Retinal pigment epithelial cell (primary cell): Measurements from ENCODE around the gene GNAT2.

Source experiments
- DNase-seq: peaks from one replicate; pipeline ENCODE4 v3.0.0-alpha.2; 2010; ENCODE audit warnings: low read depth
- H3K4me3 ChIP-seq: 2 replicates; pipeline ENCODE4 v1.5.1; 2011; ENCODE audit warnings: mild to moderate bottlenecking, low read length, control low read depth, moderate library complexity
- TF ChIP-seq, protein P1 (sequence below): conservative IDR thresholded peaks from 2 replicates; pipeline ENCODE4 v1.5.1; 2011; ENCODE audit warnings: low read depth, low read length, control low read depth, inconsistent platforms

GNAT2 gene

DNA sequence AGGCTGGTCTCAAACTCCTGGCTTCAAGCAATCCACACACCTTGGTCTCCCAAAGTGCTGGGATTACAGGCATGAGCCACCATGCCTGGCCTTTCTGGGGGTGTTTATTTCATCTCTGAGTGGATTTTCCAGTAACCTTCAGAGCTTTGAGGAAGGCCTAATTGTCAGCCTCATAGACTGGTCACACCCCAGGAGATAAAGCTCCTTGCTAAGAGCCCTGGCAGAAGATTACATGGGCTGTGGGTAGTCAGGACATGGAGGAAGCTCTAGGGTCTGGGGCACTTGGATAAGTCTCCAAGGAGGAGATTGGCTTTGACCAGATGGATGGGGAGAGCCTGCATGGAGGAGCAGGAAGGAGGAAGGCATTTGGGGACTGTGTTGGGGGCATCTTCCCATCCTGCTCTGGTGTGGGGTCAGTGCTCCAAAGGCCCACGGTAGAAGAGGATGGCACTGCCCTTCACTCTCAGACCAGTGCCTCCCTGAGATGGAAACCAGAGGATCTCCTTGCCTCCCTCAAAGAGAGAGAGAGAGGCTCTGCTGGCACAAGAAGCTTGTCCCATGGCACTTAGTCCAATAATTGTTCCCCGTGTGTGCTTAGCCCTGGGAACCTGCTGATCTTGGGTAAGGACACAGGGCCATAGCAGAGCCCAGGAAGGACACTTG lies 21.8 kb upstream of the GNAT2 start:
- no peak overlapping the region for H3K4me3 ChIP-seq
- no peak for DNase-seq
- TF ChIP-seq, protein P1, sequence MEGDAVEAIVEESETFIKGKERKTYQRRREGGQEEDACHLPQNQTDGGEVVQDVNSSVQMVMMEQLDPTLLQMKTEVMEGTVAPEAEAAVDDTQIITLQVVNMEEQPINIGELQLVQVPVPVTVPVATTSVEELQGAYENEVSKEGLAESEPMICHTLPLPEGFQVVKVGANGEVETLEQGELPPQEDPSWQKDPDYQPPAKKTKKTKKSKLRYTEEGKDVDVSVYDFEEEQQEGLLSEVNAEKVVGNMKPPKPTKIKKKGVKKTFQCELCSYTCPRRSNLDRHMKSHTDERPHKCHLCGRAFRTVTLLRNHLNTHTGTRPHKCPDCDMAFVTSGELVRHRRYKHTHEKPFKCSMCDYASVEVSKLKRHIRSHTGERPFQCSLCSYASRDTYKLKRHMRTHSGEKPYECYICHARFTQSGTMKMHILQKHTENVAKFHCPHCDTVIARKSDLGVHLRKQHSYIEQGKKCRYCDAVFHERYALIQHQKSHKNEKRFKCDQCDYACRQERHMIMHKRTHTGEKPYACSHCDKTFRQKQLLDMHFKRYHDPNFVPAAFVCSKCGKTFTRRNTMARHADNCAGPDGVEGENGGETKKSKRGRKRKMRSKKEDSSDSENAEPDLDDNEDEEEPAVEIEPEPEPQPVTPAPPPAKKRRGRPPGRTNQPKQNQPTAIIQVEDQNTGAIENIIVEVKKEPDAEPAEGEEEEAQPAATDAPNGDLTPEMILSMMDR: no peak

DNA sequence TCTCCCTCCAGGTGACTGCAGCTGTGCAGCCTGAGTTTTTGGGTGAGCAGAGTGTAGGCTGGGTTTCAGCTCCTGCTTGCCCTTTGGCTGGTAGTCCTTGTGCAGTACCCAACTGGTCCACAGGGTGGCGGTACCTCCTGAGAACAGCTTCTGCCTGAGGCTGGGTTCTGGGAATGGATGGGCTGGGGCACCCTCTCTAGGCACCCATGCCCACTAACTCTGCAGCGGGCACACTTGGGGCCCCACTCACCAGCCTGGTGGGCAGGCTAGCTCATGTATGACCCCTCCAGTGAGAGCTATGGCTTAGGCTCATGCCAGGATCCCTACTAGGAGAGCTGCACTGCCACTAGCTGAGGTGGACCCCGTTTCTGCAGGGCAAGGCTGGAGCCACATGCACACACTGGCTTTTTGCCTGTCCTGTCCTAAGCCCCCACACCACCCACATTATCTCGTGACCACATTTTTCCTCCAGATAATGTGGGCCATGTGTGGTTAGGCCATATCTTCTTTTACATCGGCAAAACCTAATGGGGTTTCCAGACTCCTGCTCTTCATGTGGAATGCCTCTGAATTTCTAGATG lies 21.0 kb upstream of the GNAT2 start:
- no peak for DNase-seq
- TF ChIP-seq, protein P1: peak; percentile 97
- no peak overlapping the region for H3K4me3 ChIP-seq

DNA sequence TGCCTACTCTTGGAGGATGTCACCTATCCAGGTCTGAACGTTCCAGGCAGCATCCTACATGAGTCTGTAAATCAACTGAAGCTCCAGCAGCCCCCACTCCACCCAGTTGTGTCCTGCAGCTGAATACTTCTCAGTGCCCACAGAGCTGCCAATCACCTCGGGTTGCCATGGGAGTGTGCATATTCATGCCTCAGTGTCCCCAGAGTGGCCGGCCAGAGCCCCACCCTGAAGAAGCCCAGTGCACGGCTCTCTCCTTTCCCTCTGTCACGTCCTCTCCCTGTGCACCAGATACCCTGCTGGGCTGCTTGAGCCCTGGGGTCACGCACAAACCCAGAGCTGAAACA lies 20.4 kb upstream of the GNAT2 start:
- no peak for DNase-seq
- H3K4me3 ChIP-seq: no peak overlapping the region
- TF ChIP-seq, protein P1: no peak

DNA sequence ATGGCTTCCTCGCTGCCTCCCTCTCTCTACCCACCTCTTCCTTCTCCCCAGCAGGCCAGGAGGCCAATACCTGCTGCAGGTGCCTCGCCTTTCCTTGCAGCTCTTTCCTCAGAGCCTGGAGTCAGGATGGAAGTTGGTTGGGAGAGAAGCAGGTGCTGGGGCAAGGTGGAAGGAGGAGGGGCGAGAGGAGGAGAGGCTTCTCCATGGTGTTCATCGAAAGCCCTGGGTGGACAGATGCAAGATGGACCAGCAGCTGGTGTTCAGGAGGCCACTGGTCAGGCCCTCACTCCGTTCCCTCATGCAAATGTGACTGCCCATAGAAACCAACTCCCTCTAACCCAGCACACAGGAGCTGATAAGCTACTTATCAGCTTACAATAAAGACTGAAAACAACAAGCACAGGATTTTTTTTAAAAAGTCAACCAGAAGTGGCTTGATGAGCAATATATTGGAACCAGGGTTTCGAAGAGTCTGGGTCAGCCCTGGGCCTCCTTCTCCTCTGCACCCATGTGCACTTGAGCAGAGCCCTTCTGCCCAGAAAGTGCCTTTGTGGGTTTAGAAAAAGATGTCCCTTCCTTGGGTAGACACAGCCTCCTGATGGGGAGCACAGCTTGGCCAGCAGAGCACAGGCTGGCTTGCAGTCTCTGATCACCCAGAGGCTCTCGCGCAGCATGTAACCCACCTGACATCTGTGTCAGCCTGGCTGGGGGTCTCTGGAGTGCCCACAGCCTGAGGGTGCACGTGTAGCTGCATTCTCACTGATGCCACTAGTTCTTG lies 19.8 kb upstream of the GNAT2 start:
- DNase-seq: no peak
- H3K4me3 ChIP-seq: no peak overlapping the region
- TF ChIP-seq, protein P1: no peak

DNA sequence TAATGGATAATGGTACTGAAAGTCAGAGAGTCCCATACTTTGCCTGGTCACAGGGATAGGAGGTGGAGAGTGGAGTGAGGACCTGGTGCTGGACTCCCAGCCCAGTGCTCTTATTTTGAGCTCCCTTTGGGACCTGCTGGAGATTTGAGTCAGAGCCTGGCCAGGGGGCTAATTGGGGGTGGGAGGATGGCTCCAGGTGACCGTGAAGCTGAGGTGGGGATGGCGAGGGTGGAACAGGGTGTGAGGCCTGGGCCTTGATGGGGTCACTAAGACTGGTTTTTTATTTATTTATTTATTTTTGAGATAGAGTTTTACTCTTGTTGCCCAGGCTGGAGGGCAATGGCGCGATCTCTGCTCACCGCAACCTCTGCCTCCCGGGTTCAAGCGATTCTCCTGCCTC lies 18.0 kb upstream of the GNAT2 start:
- DNase-seq: no peak
- TF ChIP-seq, protein P1: no peak
- H3K4me3 ChIP-seq: no peak overlapping the region

DNA sequence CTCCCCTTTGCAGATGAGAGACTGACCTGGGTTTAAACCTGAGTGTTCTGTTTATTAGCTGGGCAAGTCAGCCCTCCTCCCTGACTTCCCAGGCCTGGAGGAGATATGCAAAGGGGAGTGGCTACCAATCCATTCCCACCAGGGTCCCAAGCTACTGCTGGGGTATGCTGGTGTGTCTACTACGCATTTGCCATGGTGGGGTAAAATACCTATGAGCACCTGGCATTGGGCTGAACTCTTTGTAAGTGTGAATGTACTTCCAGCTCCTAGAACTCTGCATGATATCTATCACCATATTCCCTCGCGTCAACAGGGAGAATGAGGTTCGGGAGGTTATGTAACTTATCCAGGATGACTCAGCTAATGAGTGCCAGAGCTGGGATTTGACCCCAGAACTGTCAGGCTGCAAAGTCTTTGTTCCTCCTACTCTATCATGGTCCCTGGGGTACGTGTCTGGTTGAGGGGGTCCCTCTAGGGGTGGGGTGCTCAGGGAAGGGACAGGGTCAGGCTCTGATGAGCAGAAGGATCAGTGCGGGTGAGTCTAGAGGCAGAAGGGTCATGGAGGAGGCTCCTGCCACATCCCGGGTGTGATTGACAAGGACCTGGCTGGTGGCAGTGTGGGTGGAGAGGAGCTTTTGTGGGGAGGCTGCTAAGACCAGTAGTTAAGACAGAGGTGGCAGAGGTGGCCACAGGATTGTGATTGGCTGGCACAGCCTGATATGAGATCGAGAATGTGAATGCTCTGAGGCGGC lies 17.0 kb upstream of the GNAT2 start:
- DNase-seq: no peak
- TF ChIP-seq, protein P1: no peak

More for the DNA sequence above, 17.0 kb upstream of the GNAT2 start:
- H3K4me3 ChIP-seq: no peak overlapping the region
